PFSK-1 (cell line): ENCODE data around the gene FAM20A.

Experiments
- FOXP2 ChIP-seq: optimal IDR thresholded peaks from 2 replicates; pipeline ENCODE3; 2011; ENCODE audit warnings: borderline replicate concordance, control low read depth, inconsistent platforms; ENCODE audit not compliant: insufficient read depth; ENCODE audit errors: extremely low read length, extremely low read depth
- POLR2AphosphoS5 ChIP-seq: IDR thresholded peaks from 2 replicates; pipeline ENCODE4 v1.6.1; 2012; ENCODE audit warnings: low read depth, mild to moderate bottlenecking, control low read depth, low read length, moderate library complexity
- REST ChIP-seq, 2 experiments: IDR thresholded peaks; 2 replicates each; pipeline versions ENCODE4 v1.6.1 to v1.8.0; 2011 to 2012; ENCODE audit warnings: low read depth in 2 of 2, low read length in 2 of 2, control low read depth in 1 of 2, inconsistent platforms in 1 of 2, mild to moderate bottlenecking in 1 of 2, moderate library complexity in 1 of 2; ENCODE audit not compliant: insufficient read depth in 1 of 2
- SIN3A ChIP-seq: IDR thresholded peaks from 2 replicates; pipeline ENCODE4 v1.6.1; 2012; ENCODE audit warnings: mild to moderate bottlenecking, low read length, moderate library complexity, borderline replicate concordance; ENCODE audit not compliant: insufficient read depth
- TAF1 ChIP-seq: IDR thresholded peaks from 2 replicates; pipeline ENCODE4 v1.6.1; 2012; ENCODE audit warnings: low read length, control low read depth, borderline replicate concordance; ENCODE audit not compliant: insufficient read depth

FAM20A gene

GRCh38 chr17:68572138-68572842 is 28.9 kb downstream of the FAM20A start:
- no peak for TF ChIP-seq FOXP2
- TF ChIP-seq POLR2AphosphoS5: no peak
- no peak for TF ChIP-seq TAF1
- TF ChIP-seq REST (IDR thresholded peaks at IDR 0.05; ENCODE audit: insufficient read depth in 1 of 2, low read depth in 2 of 2, low read length in 2 of 2): no peak
- TF ChIP-seq SIN3A: no peak

- TF ChIP-seq SIN3A (no peak), FOXP2 (no peak), TAF1 (no peak), POLR2AphosphoS5 (no peak), REST (IDR thresholded peaks at IDR 0.05; ENCODE audit: insufficient read depth in 1 of 2, low read depth in 2 of 2, low read length in 2 of 2) (no peak)
Observed at GRCh38 chr17:68570526-68570925, 30.6 kb downstream of the FAM20A start.

- TF ChIP-seq REST (IDR thresholded peaks at IDR 0.05; ENCODE audit: insufficient read depth in 1 of 2, low read depth in 2 of 2, low read length in 2 of 2) (no peak), SIN3A (no peak), FOXP2 (no peak), POLR2AphosphoS5 (no peak), TAF1 (no peak)
Observed at GRCh38 chr17:68569346-68569745, 31.8 kb downstream of the FAM20A start.

- TF ChIP-seq SIN3A: no peak
- no peak for TF ChIP-seq FOXP2
Observed at GRCh38 chr17:68568581-68568980, 32.6 kb downstream of the FAM20A start.

- no peak for TF ChIP-seq REST (IDR thresholded peaks at IDR 0.05; ENCODE audit: insufficient read depth in 1 of 2, low read depth in 2 of 2, low read length in 2 of 2)
- no peak for TF ChIP-seq SIN3A
- no peak for TF ChIP-seq TAF1
- no peak for TF ChIP-seq FOXP2
Observed at GRCh38 chr17:68567581-68567980, 33.6 kb downstream of the FAM20A start.
